ENCODE measurements around the gene HNRNPUL2. TPM values are rescaled to one million over a fixed set of nuclear protein-coding genes. Genes with fewer than 3 reads are reported as not detected.

HNRNPUL2 gene
- total and polyA plus RNA-seq, 2 donors (not counting 1 experiment from before 2014, with no cell fraction given), result 14.5 to 18.8 TPM

GRCh38 chr11:62688491-62688890 lies 38.8 kb downstream of the HNRNPUL2 start:
- Histone ChIP-seq H3K9me3 (ENCODE audit: control insufficient read depth, insufficient read depth, low read depth, low read length) (no peaks in the 10 kb centered on the region), H2AFZ (ENCODE audit: low read length) (peak overlapping the region; percentile 33), H3K27me3 (ENCODE audit: control insufficient read depth, insufficient read depth, low read length) (no peaks in the 10 kb centered on the region), H3K4me2 (ENCODE audit: extremely low read depth, insufficient read depth, low read length) (peak overlapping the region; percentile 83), H4K20me1 (ENCODE audit: control insufficient read depth, extremely low read depth, insufficient read depth, low read length) (no peaks in the 10 kb centered on the region), H3K9ac (ENCODE audit: insufficient read depth, low read length) (peak overlapping the region; percentile 4), H3K27ac (ENCODE audit: insufficient read depth, low read length) (peak overlapping the region; percentile 46), H3K4me1 (ENCODE audit: control insufficient read depth, extremely low read depth, insufficient read depth, low read length) (peaks cover 9% of the 10 kb centered on the region), H3K36me3 (ENCODE audit: control insufficient read depth, insufficient read depth, low read length) (peaks cover 16% of the 10 kb centered on the region), H3K4me3 (replicated peaks in 1 of 4; ENCODE audit: control extremely low read depth in 1 of 4, insufficient read depth in 1 of 4, low read depth in 3 of 4, low read length in 4 of 4) (peak overlapping the region; percentile 33 to 67 (median 52)), H3K79me2 (ENCODE audit: control insufficient read depth, insufficient read depth, low read length) (no peaks in the 10 kb centered on the region)
- DNase-seq (ENCODE audit: low read depth in 2 of 2), result no peak
- no peak for TF ChIP-seq EZH2 (IDR thresholded peaks at IDR 0.05; ENCODE audit: low read length, missing control alignments)
- TF ChIP-seq, protein P1, sequence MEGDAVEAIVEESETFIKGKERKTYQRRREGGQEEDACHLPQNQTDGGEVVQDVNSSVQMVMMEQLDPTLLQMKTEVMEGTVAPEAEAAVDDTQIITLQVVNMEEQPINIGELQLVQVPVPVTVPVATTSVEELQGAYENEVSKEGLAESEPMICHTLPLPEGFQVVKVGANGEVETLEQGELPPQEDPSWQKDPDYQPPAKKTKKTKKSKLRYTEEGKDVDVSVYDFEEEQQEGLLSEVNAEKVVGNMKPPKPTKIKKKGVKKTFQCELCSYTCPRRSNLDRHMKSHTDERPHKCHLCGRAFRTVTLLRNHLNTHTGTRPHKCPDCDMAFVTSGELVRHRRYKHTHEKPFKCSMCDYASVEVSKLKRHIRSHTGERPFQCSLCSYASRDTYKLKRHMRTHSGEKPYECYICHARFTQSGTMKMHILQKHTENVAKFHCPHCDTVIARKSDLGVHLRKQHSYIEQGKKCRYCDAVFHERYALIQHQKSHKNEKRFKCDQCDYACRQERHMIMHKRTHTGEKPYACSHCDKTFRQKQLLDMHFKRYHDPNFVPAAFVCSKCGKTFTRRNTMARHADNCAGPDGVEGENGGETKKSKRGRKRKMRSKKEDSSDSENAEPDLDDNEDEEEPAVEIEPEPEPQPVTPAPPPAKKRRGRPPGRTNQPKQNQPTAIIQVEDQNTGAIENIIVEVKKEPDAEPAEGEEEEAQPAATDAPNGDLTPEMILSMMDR (conservative IDR thresholded peaks at IDR 0.05 in 1 of 2, IDR thresholded peaks at IDR 0.05 in 1 of 2; ENCODE audit: low read depth in 1 of 2, low read length in 2 of 2), result no peak

GRCh38 chr11:62687508-62688396 lies 39.5 kb downstream of the HNRNPUL2 start:
- Histone ChIP-seq H3K9ac (ENCODE audit: insufficient read depth, low read length) (peak overlapping the region; percentile 7), H3K4me3 (replicated peaks in 1 of 4; ENCODE audit: control extremely low read depth in 1 of 4, insufficient read depth in 1 of 4, low read depth in 3 of 4, low read length in 4 of 4) (peak overlapping the region; percentile 33 to 67 (median 52))

DNA sequence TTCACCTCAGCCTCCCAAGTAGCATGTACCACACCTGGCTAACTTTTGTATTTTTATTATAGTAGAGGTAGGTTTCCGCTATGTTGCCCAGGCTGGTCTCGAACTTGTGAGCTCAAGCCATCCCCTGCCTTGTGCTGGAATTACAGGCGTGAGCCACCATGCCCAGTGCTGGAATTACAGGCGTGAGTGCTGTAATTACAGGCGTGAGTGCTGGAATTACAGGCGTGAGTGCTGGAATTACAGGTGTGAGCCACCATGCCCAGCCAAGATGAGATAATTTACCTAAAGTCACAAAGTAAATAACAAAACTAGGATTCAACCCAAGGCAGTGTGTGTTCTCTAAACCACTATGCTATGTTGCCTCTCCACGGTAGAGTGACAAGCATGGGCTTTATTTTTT lies 44.7 kb downstream of the HNRNPUL2 start:
- peaks cover 11% of the 10 kb centered on the region for H3K79me2 ChIP-seq (ENCODE audit: control insufficient read depth, insufficient read depth, low read length)
- no peak for TF ChIP-seq EZH2 (IDR thresholded peaks at IDR 0.05; ENCODE audit: low read length, missing control alignments)
- TF ChIP-seq, protein P1 (conservative IDR thresholded peaks at IDR 0.05 in 1 of 2, IDR thresholded peaks at IDR 0.05 in 1 of 2; ENCODE audit: low read depth in 1 of 2, low read length in 2 of 2), result no peak
- H3K9ac ChIP-seq (ENCODE audit: insufficient read depth, low read length), result no peak overlapping the region
- no peaks in the 10 kb centered on the region for H4K20me1 ChIP-seq (ENCODE audit: control insufficient read depth, extremely low read depth, insufficient read depth, low read length)
- no peak overlapping the region for H3K27ac ChIP-seq (ENCODE audit: insufficient read depth, low read length)
- H3K27me3 ChIP-seq (ENCODE audit: control insufficient read depth, insufficient read depth, low read length), result no peaks in the 10 kb centered on the region
- no peaks in the 10 kb centered on the region for H3K9me3 ChIP-seq (ENCODE audit: control insufficient read depth, insufficient read depth, low read depth, low read length)
- peaks cover 5% of the 10 kb centered on the region for H3K4me1 ChIP-seq (ENCODE audit: control insufficient read depth, extremely low read depth, insufficient read depth, low read length)
- H3K36me3 ChIP-seq (ENCODE audit: control insufficient read depth, insufficient read depth, low read length), result peaks cover under 1% of the 10 kb centered on the region
- no peak overlapping the region for H3K4me3 ChIP-seq (replicated peaks in 1 of 4; ENCODE audit: control extremely low read depth in 1 of 4, insufficient read depth in 1 of 4, low read depth in 3 of 4, low read length in 4 of 4)
- no peak overlapping the region for H2AFZ ChIP-seq (ENCODE audit: low read length)
- DNase-seq (ENCODE audit: low read depth in 2 of 2), result no peak
- no peak overlapping the region for H3K4me2 ChIP-seq (ENCODE audit: extremely low read depth, insufficient read depth, low read length)

More at GRCh38 chr11:62687508-62688396, 39.5 kb downstream of the HNRNPUL2 start:
- TF ChIP-seq, protein P1 (conservative IDR thresholded peaks at IDR 0.05 in 1 of 2, IDR thresholded peaks at IDR 0.05 in 1 of 2; ENCODE audit: low read depth in 1 of 2, low read length in 2 of 2), result no peak
- no peak for TF ChIP-seq EZH2 (IDR thresholded peaks at IDR 0.05; ENCODE audit: low read length, missing control alignments)
- no peaks in the 10 kb centered on the region for H3K79me2 ChIP-seq (ENCODE audit: control insufficient read depth, insufficient read depth, low read length)
- no peak for DNase-seq (ENCODE audit: low read depth in 2 of 2)
- peak overlapping the region; percentile 83 for H3K4me2 ChIP-seq (ENCODE audit: extremely low read depth, insufficient read depth, low read length)
- no peaks in the 10 kb centered on the region for H3K9me3 ChIP-seq (ENCODE audit: control insufficient read depth, insufficient read depth, low read depth, low read length)
- H2AFZ ChIP-seq (ENCODE audit: low read length), result peak overlapping the region; percentile 33
- no peak overlapping the region for H3K27ac ChIP-seq (ENCODE audit: insufficient read depth, low read length)
- H3K4me1 ChIP-seq (ENCODE audit: control insufficient read depth, extremely low read depth, insufficient read depth, low read length), result peaks cover 9% of the 10 kb centered on the region
- H3K36me3 ChIP-seq (ENCODE audit: control insufficient read depth, insufficient read depth, low read length), result peaks cover 16% of the 10 kb centered on the region
- no peaks in the 10 kb centered on the region for H3K27me3 ChIP-seq (ENCODE audit: control insufficient read depth, insufficient read depth, low read length)
- H4K20me1 ChIP-seq (ENCODE audit: control insufficient read depth, extremely low read depth, insufficient read depth, low read length), result no peaks in the 10 kb centered on the region
